Fibroblast of the aortic adventitia (primary cell): ENCODE data around the gene ZEB1. TPM values are rescaled to one million over a fixed set of nuclear protein-coding genes. Genes with fewer than 3 reads are reported as not detected.
A peak's percentile ranks its signal among the peaks of the same experiment; 100 is the strongest.
"Not testable (repeated sequence)": the region's sequence is repeated elsewhere in the genome, so short reads cannot be mapped to it uniquely, and the experiment has no call there.

ENCODE experiments used
- DNase-seq: peaks from one replicate; pipeline ENCODE4 v3.0.0-alpha.2; 2010; ENCODE audit warnings: low read depth
- H3K4me3 ChIP-seq: 2 replicates; pipeline ENCODE4 v1.5.1; 2011; ENCODE audit warnings: low read depth, mild to moderate bottlenecking, control low read depth, low read length, moderate library complexity
- total RNA-seq: library from RNA; depleted of rRNA; stranded (reverse); fragments of >200 nt; gene quantifications from 2 replicates; pipeline ENCODE4 v1.2.3, GENCODE V29; 2012; ENCODE audit warnings: low replicate concordance
- TF ChIP-seq, protein P1 (sequence below): IDR thresholded peaks from 2 replicates; pipeline ENCODE4 v1.5.1; 2011; ENCODE audit warnings: mild to moderate bottlenecking, low read length, control low read depth, inconsistent platforms; ENCODE audit not compliant: insufficient read depth

The ZEB1 gene
- total RNA-seq, 1 donor: 153 TPM

DNA sequence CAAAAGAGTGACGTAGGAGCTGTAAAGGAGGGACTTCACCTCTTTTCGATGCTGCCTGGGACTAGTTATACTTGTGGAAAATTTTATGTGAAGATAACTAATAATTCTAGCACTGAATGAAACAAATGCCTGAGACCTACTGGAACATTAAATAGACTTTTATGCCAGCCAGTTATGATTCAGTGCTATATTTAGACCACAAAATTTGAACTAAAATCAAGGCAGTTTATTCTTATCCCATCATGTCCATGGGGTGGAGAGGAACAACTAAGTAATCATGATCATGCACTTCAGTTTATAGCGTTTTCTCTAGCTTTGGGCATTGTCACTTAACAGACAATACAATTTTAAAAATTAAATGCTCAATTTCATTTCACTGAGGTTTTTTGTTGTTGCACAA, 76.7 kb downstream of the ZEB1 start:
- DNase-seq: peak; percentile 65
- no peak overlapping the region for H3K4me3 ChIP-seq
- TF ChIP-seq, protein P1, sequence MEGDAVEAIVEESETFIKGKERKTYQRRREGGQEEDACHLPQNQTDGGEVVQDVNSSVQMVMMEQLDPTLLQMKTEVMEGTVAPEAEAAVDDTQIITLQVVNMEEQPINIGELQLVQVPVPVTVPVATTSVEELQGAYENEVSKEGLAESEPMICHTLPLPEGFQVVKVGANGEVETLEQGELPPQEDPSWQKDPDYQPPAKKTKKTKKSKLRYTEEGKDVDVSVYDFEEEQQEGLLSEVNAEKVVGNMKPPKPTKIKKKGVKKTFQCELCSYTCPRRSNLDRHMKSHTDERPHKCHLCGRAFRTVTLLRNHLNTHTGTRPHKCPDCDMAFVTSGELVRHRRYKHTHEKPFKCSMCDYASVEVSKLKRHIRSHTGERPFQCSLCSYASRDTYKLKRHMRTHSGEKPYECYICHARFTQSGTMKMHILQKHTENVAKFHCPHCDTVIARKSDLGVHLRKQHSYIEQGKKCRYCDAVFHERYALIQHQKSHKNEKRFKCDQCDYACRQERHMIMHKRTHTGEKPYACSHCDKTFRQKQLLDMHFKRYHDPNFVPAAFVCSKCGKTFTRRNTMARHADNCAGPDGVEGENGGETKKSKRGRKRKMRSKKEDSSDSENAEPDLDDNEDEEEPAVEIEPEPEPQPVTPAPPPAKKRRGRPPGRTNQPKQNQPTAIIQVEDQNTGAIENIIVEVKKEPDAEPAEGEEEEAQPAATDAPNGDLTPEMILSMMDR: no peak

DNA sequence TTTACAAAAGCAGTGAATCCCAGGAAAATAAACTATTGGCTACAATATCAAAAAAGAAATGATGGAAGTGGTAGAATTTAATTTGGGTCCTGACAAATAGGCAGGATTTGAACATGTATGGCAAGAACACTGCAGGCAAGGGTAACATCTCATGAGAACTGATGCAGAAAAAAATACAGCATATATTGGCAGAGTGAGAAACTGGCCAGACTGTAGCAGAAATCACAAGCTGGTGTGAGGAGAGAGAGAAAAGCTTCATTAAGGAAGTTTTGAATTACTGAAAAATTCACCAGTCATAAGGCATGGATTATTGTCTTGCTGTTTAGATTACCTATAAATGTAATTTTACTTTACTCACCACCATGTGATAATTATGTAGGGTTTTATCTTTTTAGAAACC, 77.4 kb downstream of the ZEB1 start:
- no peak for DNase-seq
- H3K4me3 ChIP-seq: no peak overlapping the region
- TF ChIP-seq, protein P1: no peak

DNA sequence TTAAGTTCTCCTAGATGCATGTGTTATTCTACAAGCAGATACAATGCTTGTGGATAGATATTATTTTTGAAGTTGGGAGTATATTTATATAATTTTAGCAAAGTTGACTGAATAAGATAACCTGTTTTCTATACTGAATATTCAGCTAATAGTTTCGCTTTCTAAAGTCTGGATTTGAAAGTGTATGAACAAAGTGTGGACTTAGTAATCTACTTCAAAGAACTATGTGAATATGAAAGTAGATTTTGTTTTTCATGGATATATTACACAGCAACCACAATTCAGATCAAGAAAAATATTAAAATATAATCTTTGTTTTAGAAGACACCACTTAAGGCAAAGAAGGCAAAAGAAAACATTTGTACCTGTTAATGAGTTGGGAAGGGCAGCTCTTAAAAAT, 78.8 kb downstream of the ZEB1 start:
- H3K4me3 ChIP-seq: no peak overlapping the region
- TF ChIP-seq, protein P1: no peak
- no peak for DNase-seq

DNA sequence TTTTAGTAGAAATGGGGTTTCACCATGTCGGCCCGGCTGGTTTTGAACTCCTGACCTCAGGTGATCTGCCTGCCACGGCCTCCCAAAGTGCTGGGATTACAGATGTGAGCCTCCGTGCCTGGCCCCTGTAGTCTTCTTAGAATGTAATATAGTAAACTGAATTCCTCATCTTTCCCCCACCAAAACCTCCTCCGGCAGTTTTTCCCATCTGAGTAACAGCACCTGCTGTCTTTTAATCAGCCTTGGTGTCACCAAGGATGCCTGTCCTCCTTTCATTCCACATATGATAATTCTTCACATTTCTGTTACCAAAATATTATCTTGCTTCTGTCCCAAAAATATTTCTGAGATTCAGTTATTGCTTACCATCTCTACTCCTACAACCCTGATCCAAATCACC, 80.2 kb downstream of the ZEB1 start:
- DNase-seq: no peak
- H3K4me3 ChIP-seq: no peak overlapping the region
- TF ChIP-seq, protein P1: no peak

DNA sequence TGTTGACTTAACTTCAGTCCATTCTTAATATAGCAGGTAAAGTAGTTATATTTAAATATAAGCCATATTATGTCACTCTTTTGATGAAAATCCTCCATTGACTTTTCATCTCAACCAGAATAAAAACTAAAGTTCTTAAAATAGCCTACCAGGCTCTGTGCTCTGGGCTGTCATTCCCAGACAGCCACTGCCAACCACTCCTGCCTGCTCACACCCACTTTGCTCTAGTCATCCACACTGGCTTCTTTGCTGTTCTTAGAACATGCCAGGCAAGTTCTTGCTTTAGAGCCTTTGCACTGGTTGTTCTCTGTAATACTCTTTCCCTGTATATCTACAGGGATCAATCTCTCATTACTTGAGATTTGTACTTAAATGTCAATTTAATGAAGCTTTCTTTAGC, 80.6 kb downstream of the ZEB1 start:
- peak; percentile 35 for DNase-seq
- no peak overlapping the region for H3K4me3 ChIP-seq
- TF ChIP-seq, protein P1: no peak

DNA sequence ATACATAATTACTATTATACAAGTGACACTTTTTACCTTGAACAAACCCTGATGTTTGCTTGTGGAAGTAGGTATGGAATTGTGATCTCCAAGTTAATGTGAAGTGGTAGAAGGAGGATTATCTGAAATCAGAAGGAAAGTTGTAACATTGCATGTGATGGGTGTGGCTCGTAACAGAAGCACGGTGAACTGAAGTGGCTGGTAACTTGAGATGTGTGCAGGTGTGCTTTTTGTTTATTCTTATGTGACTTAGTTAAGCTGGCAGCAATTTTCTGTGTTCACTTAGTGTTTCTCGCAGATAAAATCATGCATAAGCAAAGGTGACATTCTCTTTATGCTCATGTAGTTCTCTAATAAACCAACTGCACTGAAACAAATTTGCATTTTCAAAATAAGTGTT, 82.3 kb downstream of the ZEB1 start:
- DNase-seq: no peak
- TF ChIP-seq, protein P1: no peak
- H3K4me3 ChIP-seq: no peak overlapping the region

DNA sequence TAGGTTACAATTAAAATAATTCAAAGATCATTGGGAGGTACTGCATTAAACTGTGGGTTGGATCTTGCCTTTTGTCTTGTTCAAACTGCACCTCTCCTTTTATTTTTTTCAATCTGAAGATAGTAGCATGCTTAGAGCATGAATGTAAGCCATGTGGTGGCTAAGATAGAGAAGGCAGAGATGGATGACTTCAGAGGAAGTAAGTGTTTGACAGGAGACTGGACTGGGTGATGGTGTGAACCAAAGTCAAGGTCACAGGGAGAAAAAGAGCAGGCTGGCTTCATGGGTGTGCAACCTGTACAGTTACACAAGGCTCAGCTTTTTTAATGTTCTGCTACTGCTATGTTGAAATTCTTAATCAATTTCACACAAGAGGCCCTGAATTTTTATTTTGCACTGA, 85.6 kb downstream of the ZEB1 start:
- TF ChIP-seq, protein P1: no peak
- H3K4me3 ChIP-seq: no peak overlapping the region
- peak; percentile 53 for DNase-seq

DNA sequence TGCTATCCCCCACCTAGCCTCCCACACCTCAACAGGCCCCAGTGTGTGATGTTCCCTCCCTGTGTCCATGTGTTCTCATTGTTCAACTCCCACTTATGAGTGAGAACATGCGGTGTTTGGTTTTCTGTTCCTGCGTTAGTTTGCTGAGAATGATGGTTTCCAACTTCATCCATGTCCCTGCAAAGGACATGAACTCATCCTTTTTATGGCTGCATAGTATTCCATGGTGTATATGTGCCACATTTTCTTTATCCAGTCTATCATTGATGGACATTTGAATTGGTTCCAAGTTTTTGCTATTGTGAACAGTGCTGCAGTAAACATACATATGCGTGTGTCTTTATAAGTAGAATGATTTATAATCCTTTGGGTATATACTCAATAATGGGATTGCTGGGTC, 86.8 kb downstream of the ZEB1 start:
- not testable (repeated sequence) for H3K4me3 ChIP-seq, DNase-seq

DNA sequence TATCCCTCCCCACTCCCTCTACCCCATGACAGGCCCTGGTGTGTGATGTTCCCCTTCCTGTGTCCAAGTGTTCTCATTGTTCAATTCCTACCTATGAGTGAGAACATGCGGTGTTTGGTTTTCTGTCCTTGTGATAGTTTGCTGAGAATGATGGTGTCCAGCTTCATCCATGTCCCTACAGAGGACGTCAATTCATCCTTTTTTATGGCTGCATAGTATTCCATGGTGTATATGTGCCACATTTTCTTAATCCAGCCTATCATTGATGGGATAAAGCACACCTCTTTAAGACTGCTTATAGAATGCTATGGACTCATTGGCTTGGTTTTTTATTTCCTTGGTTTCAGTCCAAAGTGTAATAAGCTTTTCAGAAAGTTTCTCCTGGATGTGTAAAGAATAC, 93.4 kb downstream of the ZEB1 start:
- not testable (repeated sequence) for H3K4me3 ChIP-seq, DNase-seq
